Heart left ventricle (tissue), 16 donors: ENCODE results near the gene C16orf96. TPM values are rescaled to one million over a fixed set of nuclear protein-coding genes. Genes with fewer than 3 reads are reported as not detected.

Experiments
- ATAC-seq, 4 donors: fragments of 200-7000 bp; cut with Tn5 transposase; one replicate each; pipeline ENCODE4 v1.9.1; 2020 to 2022; ENCODE audit warnings: moderate library complexity in 4 of 4, mild to moderate bottlenecking in 3 of 4, moderate number of reproducible peaks in 1 of 4
- DNase-seq, 5 donors: peaks; one replicate each; pipeline ENCODE4 v3.0.0-alpha.2; 2020
- H3K27ac ChIP-seq, 12 donors: fragments of 200-600 bp; sonication (generic) in 4 of 12; one replicate each; pipeline versions ENCODE4 v1.5.0 to v1.8.0; 2016 to 2022; ENCODE audit warnings: mild to moderate bottlenecking in 2 of 12
- H3K27me3 ChIP-seq, 9 donors: fragments of 200-600 bp; sonication (generic) in 2 of 9; one replicate each; pipeline versions ENCODE4 v1.5.1 to v1.8.0; 2016 to 2022; ENCODE audit warnings: mild to moderate bottlenecking in 3 of 9
- H3K36me3 ChIP-seq, 9 donors: fragments of 200-600 bp; sonication (generic) in 2 of 9; one replicate each; pipeline versions ENCODE4 v1.5.0 to v1.8.0; 2018 to 2022; ENCODE audit warnings: mild to moderate bottlenecking in 2 of 9
- H3K4me1 ChIP-seq, 12 donors: fragments of 200-600 bp; sonication (generic) in 4 of 12; one replicate each; pipeline versions ENCODE4 v1.5.0 to v1.8.0; 2016 to 2022; ENCODE audit warnings: mild to moderate bottlenecking in 3 of 12
- H3K4me3 ChIP-seq, 12 donors: fragments of 200-600 bp; sonication (generic) in 4 of 12; one replicate each; pipeline versions ENCODE4 v1.5.0 to v1.8.0; 2017 to 2022; ENCODE audit warnings: mild to moderate bottlenecking in 9 of 12, moderate library complexity in 4 of 12
- H3K9me3 ChIP-seq, 12 donors: fragments of 200-600 bp; sonication (generic) in 4 of 12; one replicate each; pipeline versions ENCODE4 v1.5.0 to v1.8.0; 2016 to 2022; ENCODE audit warnings: mild to moderate bottlenecking in 1 of 12
- POLR2A ChIP-seq, 2 donors: fragments of 450-650 bp; IDR thresholded peaks; one replicate each; pipeline ENCODE4 v1.6.1; 2017; ENCODE audit warnings: antibody characterized with exemption in 2 of 2, mild to moderate bottlenecking in 2 of 2, moderate library complexity in 2 of 2
- WGBS, 4 donors: extraction: QIAGEN DNeasy Blood & Tissue Kit in 2 of 4; methylation state at CpG; one replicate each; pipeline versions ENCODE4 v1.1.5 to v1.1.7; 2013 to 2018; 5-methylcytosine and 5-hydroxymethylcytosine counted together
- intact Hi-C, 10 donors: fragments of 100-400 bp; cut with DNase I; formaldehyde crosslinking; loops; one replicate each; pipeline versions ENCODE4 v1.11.1 to v1.14.2; 2022
- long read RNA-seq, 3 donors: library from polyadenylated mRNA; unstranded; transcript quantifications; one replicate each; pipeline ENCODE4 v2.0.0, GENCODE V29; 2020 to 2021
- polyA plus RNA-seq, 2 donors: library from polyadenylated mRNA; stranded (reverse); fragments of 200-250 nt; gene quantifications; one replicate each; pipeline ENCODE4 v1.2.3, GENCODE V29; 2013
- total RNA-seq, 9 donors: library from RNA; depleted of rRNA in 2 of 9; stranded (reverse); fragments of >200 nt in 2 of 9; fragmentation: NEBNext Ultra II Directional in 3 of 9; extraction: Animal tissue kit (Norgen Biotek cat#: 25700) in 3 of 9; gene quantifications; one replicate each; pipeline versions ENCODE4 v1.1.0 to v1.2.4, GENCODE V29; 2016 to 2023
- TF ChIP-seq, protein P1 (sequence below), 12 donors: fragments of 200-600 bp; sonication (generic) in 4 of 12; IDR thresholded peaks; one replicate each; pipeline versions ENCODE4 v1.5.0 to v1.8.0; 2018 to 2022; ENCODE audit warnings: antibody characterized with exemption in 12 of 12, mild to moderate bottlenecking in 5 of 12
- donor health status: ischemic (EF 13 %, LVEDD 7.1; RV severe dilation, severe dysfunction).
- donor health status: healthy with polysubstance abuse.
- donor health status: DM: no; HTN: yes; CAD: no.
- donor health status: DM: no; HTN: no; CAD: no.
- donor health status: ischemic (EF 25% LVEDD 6.9; RV normal size, moderate dysfunction).
- donor health status: ischemic (EF 25% LVEDD 5.7; RV mildly dilated, moderate dysfunction).
- donor health status: healthy.
- donor health status: DM: yes; HTN: yes; CAD: no.
- donor health status: ischemic (EF 35%, LVEDD 5.7; RV mildly dilated, moderate dysfunction).
- donor health status: nonischemic (EF 11% LVEDD 7.7; RV severe dilation, severe dysfunction).
- donor health status: DM: yes; HTN: yes; CAD: no.
- donor health status: PGD.
- donor health status: ischemic (EF 29% LVEDD 5.4; RV normal size, mild dysfunction).
- donor health status: nonischemic (EF 23%, LVEDD 6.1; RV moderate dilation, normal function).

Gene C16orf96
- total RNA-seq (under 1 TPM in 7 of 9 donors, not detected in 2; 0.05 to 0.19 (median 0.15) TPM), polyA plus RNA-seq (under 1 TPM; 0.01 to 0.04 TPM)
- long read RNA-seq, donor 1: 0 reads
- long read RNA-seq, donor 2: 0 reads
- long read RNA-seq, donor 3: 0 reads

- Histone ChIP-seq H3K4me3 (no peak within 1 kb of the TSS), H3K27ac (no peak within 1 kb of the TSS), H3K4me1 (no peaks in the 10 kb centered on the region), H3K36me3 (no peaks in the 10 kb centered on the region), H3K9me3 (no peaks in the 10 kb centered on the region), H3K27me3 (no peaks in the 10 kb centered on the region)
- 78 to 97% (median 85%) methylated on average over 3 to 4 of the region's 4 CpGs for WGBS, 4 donors
- DNase-seq: no peak
- TF ChIP-seq, protein P1, sequence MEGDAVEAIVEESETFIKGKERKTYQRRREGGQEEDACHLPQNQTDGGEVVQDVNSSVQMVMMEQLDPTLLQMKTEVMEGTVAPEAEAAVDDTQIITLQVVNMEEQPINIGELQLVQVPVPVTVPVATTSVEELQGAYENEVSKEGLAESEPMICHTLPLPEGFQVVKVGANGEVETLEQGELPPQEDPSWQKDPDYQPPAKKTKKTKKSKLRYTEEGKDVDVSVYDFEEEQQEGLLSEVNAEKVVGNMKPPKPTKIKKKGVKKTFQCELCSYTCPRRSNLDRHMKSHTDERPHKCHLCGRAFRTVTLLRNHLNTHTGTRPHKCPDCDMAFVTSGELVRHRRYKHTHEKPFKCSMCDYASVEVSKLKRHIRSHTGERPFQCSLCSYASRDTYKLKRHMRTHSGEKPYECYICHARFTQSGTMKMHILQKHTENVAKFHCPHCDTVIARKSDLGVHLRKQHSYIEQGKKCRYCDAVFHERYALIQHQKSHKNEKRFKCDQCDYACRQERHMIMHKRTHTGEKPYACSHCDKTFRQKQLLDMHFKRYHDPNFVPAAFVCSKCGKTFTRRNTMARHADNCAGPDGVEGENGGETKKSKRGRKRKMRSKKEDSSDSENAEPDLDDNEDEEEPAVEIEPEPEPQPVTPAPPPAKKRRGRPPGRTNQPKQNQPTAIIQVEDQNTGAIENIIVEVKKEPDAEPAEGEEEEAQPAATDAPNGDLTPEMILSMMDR (IDR thresholded peaks at IDR 0.05): no peak
- TF ChIP-seq POLR2A (IDR thresholded peaks at IDR 0.05): no peak
- ATAC-seq: peak in 1 of 4 donors; percentile 34
- intact Hi-C loops: no loop called here
These were observed at the start of gene C16orf96 for GRCh38 chr16:4556112-4556511. C16orf96 (plus strand) TSS chr16:4556340; CDS start chr16:4556490, 150 bp downstream.

DNA sequence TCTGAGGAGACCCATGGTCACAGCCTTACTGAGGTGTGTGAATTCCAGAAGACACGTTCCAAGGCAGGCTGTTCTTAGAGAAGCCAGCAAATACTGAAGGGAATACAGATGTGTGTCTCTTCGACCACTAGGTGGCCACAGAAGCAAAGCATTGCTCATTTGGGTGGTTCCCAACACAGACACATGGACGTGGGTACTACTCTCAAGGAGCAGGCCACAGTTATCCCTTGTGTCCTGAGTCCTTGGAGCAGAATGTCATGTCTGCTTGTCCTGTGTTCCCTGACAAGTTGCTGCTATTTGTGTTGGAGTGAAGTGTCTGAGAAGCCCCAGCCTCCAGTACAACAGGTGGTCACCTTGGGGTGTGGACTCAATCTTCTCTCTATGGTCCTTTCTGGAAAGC, 49.7 kb upstream of the C16orf96 start:
- WGBS, 4 donors: 0 to 6% (median 3%) methylated on average over 3 of the region's 3 CpGs
- peak in 4 of 5 donors; percentile 57 to 66 (median 61) for DNase-seq

DNA sequence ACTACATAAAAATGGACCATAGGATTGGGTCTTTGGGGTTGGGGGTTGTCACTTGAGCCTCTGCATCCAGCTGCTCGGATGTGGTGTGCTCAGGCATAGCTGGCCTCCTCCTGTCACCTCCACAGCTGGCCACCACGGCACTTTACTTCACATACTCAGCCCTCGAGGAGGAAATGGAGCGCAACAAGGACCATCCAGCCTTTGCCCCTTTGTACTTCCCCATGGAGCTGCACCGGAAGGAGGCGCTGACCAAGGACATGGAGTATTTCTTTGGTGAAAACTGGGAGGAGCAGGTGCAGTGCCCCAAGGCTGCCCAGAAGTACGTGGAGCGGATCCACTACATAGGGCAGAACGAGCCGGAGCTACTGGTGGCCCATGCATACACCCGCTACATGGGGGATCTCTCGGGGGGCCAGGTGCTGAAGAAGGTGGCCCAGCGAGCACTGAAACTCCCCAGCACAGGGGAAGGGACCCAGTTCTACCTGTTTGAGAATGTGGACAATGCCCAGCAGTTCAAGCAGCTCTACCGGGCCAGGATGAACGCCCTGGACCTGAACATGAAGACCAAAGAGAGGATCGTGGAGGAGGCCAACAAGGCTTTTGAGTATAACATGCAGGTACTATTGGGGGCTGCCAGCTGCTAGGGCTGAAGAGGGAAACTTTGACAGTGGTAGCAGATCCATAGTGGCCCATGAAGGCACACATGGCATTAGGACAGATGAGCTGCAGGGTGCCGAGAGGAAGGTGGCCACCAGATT, 48.4 kb upstream of the C16orf96 start:
- Histone ChIP-seq H3K27me3 (no peaks in the 10 kb centered on the region), H3K4me3 (no peak overlapping the region), H3K4me1 (peaks cover 0 to 48% (median 26%) of the 10 kb centered on the region in 12 donors), H3K36me3 (peaks cover 0 to 74% (median 61%) of the 10 kb centered on the region in 9 donors), H3K27ac (peak overlapping the region in 1 of 12 donors; percentile 1), H3K9me3 (no peaks in the 10 kb centered on the region)
- TF ChIP-seq, protein P1 (IDR thresholded peaks at IDR 0.05): no peak
- TF ChIP-seq POLR2A (IDR thresholded peaks at IDR 0.05): no peak
- DNase-seq (no peak), ATAC-seq (no peak)
- WGBS, 4 donors: 89 to 93% (median 93%) methylated on average over 14 to 17 of the region's 17 CpGs
- intact Hi-C loops: loop anchor here in 9 of 10 donors (2.0 to 10.0 kb wide), 8 partner anchors 35 to 450 kb away; partner anchors contain the start of gene SEC14L5 (in 2 of the 9)

More for the DNA sequence above, 49.7 kb upstream of the C16orf96 start:
- H3K9me3 ChIP-seq: no peaks in the 10 kb centered on the region
- intact Hi-C loops: loop anchor here (1.0 to 10.0 kb wide), 9 partner anchors 36 to 451 kb away; partner anchors contain the start of gene SEC14L5 (in 2 of the 10)
- TF ChIP-seq, protein P1 (IDR thresholded peaks at IDR 0.05): peak; percentile 71 to 87 (median 80)
- TF ChIP-seq POLR2A (IDR thresholded peaks at IDR 0.05): no peak
- H3K27me3 ChIP-seq: no peaks in the 10 kb centered on the region
- H3K27ac ChIP-seq: peak overlapping the region in 3 of 12 donors; percentile 21 to 84 (median 38)
- peaks cover 0 to 51% (median 26%) of the 10 kb centered on the region in 12 donors for H3K4me1 ChIP-seq
- no peak overlapping the region for H3K4me3 ChIP-seq
- peaks cover 0 to 62% (median 49%) of the 10 kb centered on the region in 9 donors for H3K36me3 ChIP-seq
- ATAC-seq: peak; percentile 69 to 77 (median 70)

DNA sequence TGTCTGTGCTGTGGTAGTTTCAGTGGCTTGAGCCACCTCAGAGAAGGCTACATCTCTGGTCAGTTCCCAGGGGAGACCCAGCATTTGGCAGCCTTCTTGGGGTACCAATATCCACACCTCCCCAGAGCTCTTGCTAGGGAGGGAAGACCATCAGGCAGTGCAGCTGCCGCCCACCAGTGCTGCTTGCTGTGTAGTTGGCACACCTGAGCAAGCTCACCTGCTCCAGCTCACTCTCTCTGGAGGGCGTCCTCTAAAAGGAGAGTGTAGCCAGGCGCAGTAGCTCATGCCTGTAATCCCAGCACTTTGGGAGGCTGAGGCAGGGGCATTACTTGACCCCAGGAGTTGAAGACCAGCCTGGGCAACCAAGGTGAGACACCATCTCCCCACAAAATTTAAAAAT, 47.3 kb upstream of the C16orf96 start:
- no peak overlapping the region for H3K4me3 ChIP-seq
- no peak for TF ChIP-seq POLR2A (IDR thresholded peaks at IDR 0.05)
- TF ChIP-seq, protein P1 (IDR thresholded peaks at IDR 0.05): no peak
- no peak overlapping the region for H3K27ac ChIP-seq
- H3K27me3 ChIP-seq: no peaks in the 10 kb centered on the region
- H3K9me3 ChIP-seq: no peaks in the 10 kb centered on the region
- WGBS, 4 donors: 94 to 99% (median 96%) methylated on average over 2 to 3 of the region's 3 CpGs; no CpG with 5 or more reads in 1 of the 4 donors
- peaks cover 0 to 76% (median 66%) of the 10 kb centered on the region in 9 donors for H3K36me3 ChIP-seq
- intact Hi-C loops: loop anchor here in 9 of 10 donors (5.0 to 10.0 kb wide), 6 partner anchors 33 to 448 kb away; partner anchors contain the start of gene SEC14L5 (in 2 of the 9)
- ATAC-seq: no peak
- DNase-seq: no peak
- peaks cover 0 to 53% (median 35%) of the 10 kb centered on the region in 12 donors for H3K4me1 ChIP-seq
